IMR-90 (cell line): Measurements from ENCODE around the gene KRT6A. TPM values are rescaled to one million over a fixed set of nuclear protein-coding genes. Genes with fewer than 3 reads are reported as not detected.

Experiments used
- ATAC-seq: fragments of 200-7000 bp; cut with Tn5 transposase; 2 replicates; pipeline ENCODE4 v1.9.1; 2020; ENCODE audit warnings: low read depth, mild to moderate bottlenecking, moderate library complexity
- BruUV-seq: library from RNA; stranded (reverse); fragments of 400-500 nt; replicated peaks from 2 replicates; lab custom pipeline; 2021; lab: Mats Ljungman, UMichigan
- CTCF ChIA-PET: fragments of 300-600 bp; formaldehyde crosslinking; extraction: SDS; loops from one replicate; lab custom pipeline; 2021; ENCODE audit warnings: antibody characterized with exemption; lab: Yijun Ruan, JAX
- POLR2A ChIA-PET: fragments of 300-600 bp; sonication (Branson Sonifier 250); formaldehyde crosslinking; loops from one replicate; lab custom pipeline; 2022; ENCODE audit warnings: antibody characterized with exemption; ENCODE audit not compliant: unreplicated experiment; lab: Charles Lee
- DNase-seq: peaks from one replicate; pipeline ENCODE4 v3.0.0; 2013
- H2AFZ ChIP-seq: replicated peaks from 2 replicates; pipeline ENCODE3; 2013; ENCODE audit warnings: low read length, mild to moderate bottlenecking; ENCODE audit not compliant: poor library complexity
- H2AK5ac ChIP-seq: 2 replicates; pipeline ENCODE4 v1.6.1; 2013; ENCODE audit warnings: low read depth, low read length, inconsistent platforms
- H2AK9ac ChIP-seq: replicated peaks from 2 replicates; pipeline ENCODE3; 2013; ENCODE audit warnings: mild to moderate bottlenecking, low read depth, low read length, moderate library complexity; ENCODE audit not compliant: poor library complexity
- H2BK120ac ChIP-seq: 2 replicates; pipeline ENCODE4 v1.6.1; 2013; ENCODE audit warnings: low read depth, low read length, inconsistent platforms
- H2BK15ac ChIP-seq: 3 replicates; pipeline ENCODE4 v1.6.1; 2013; ENCODE audit warnings: low read depth, low read length, inconsistent platforms
- H2BK20ac ChIP-seq: 2 replicates; pipeline ENCODE4 v1.6.1; 2013; ENCODE audit warnings: low read depth, mild to moderate bottlenecking, inconsistent platforms, low read length, moderate library complexity
- H2BK5ac ChIP-seq: 2 replicates; pipeline ENCODE4 v1.6.1; 2013; ENCODE audit warnings: mild to moderate bottlenecking, low read depth, low read length, inconsistent platforms; ENCODE audit not compliant: poor library complexity, severe bottlenecking
- H3K14ac ChIP-seq: replicated peaks from 2 replicates; pipeline ENCODE4 v1.6.1; 2013; ENCODE audit warnings: low read depth, low read length, inconsistent platforms
- H3K18ac ChIP-seq: 2 replicates; pipeline ENCODE4 v1.6.1; 2013; ENCODE audit warnings: low read depth, low read length, control low read depth
- H3K23ac ChIP-seq: 2 replicates; pipeline ENCODE4 v1.6.1; 2013; ENCODE audit warnings: low read depth, low read length, inconsistent platforms
- H3K27ac ChIP-seq: 2 replicates; pipeline ENCODE4 v1.5.1; 2013; ENCODE audit warnings: mild to moderate bottlenecking, control low read depth, low read length; ENCODE audit not compliant: insufficient read depth
- H3K27me3 ChIP-seq: 2 replicates; pipeline ENCODE4 v1.6.1; 2013; ENCODE audit warnings: low read length; ENCODE audit not compliant: control insufficient read depth, insufficient read depth
- H3K36me3 ChIP-seq: 2 replicates; pipeline ENCODE4 v1.6.1; 2013; ENCODE audit warnings: low read length, mixed read lengths; ENCODE audit not compliant: control insufficient read depth, insufficient read depth
- H3K4ac ChIP-seq: 2 replicates; pipeline ENCODE4 v1.6.1; 2013; ENCODE audit warnings: low read depth, low read length, inconsistent platforms
- H3K4me1 ChIP-seq: 2 replicates; pipeline ENCODE4 v1.6.1; 2013; ENCODE audit warnings: low read length, mixed read lengths; ENCODE audit not compliant: control insufficient read depth, insufficient read depth
- H3K4me2 ChIP-seq: 2 replicates; pipeline ENCODE4 v1.6.1; 2013; ENCODE audit warnings: low read depth, mild to moderate bottlenecking, control low read depth, low read length, moderate library complexity
- H3K4me3 ChIP-seq: 2 replicates; pipeline ENCODE4 v1.5.1; 2013; ENCODE audit warnings: low read depth, mild to moderate bottlenecking, control low read depth, low read length, moderate library complexity; ENCODE audit not compliant: insufficient read depth
- H3K56ac ChIP-seq: 2 replicates; pipeline ENCODE4 v1.6.1; 2013; ENCODE audit warnings: low read length, inconsistent platforms; ENCODE audit not compliant: insufficient read depth; ENCODE audit errors: extremely low read depth
- H3K79me1 ChIP-seq, 2 experiments: 2 replicates each; pipeline ENCODE4 v1.6.1; 2013; ENCODE audit warnings: low read length in 2 of 2, inconsistent platforms in 1 of 2, low read depth in 1 of 2
- H3K9ac ChIP-seq: 2 replicates; pipeline ENCODE4 v1.6.1; 2013; ENCODE audit warnings: low read depth, low read length, control low read depth
- H3K9me1 ChIP-seq: 2 replicates; pipeline ENCODE4 v1.6.1; 2013; ENCODE audit warnings: low read length, inconsistent platforms; ENCODE audit not compliant: insufficient read depth
- H3K9me3 ChIP-seq: 2 replicates; pipeline ENCODE4 v1.6.1; 2013; ENCODE audit warnings: low read length; ENCODE audit not compliant: control insufficient read depth, insufficient read depth
- H4K20me1 ChIP-seq: 2 replicates; pipeline ENCODE4 v1.6.1; 2013; ENCODE audit warnings: low read length, inconsistent platforms; ENCODE audit not compliant: insufficient read depth
- H4K5ac ChIP-seq: 2 replicates; pipeline ENCODE4 v1.6.1; 2013; ENCODE audit warnings: mild to moderate bottlenecking, low read depth, low read length, control low read depth
- H4K8ac ChIP-seq, 2 experiments: 2 replicates each; pipeline ENCODE4 v1.6.1; 2013; ENCODE audit warnings: low read depth in 2 of 2, low read length in 2 of 2, control low read depth in 1 of 2, inconsistent platforms in 1 of 2
- H4K91ac ChIP-seq: 2 replicates; pipeline ENCODE4 v1.6.1; 2013; ENCODE audit warnings: low read depth, low read length, inconsistent platforms; ENCODE audit not compliant: insufficient read depth
- BHLHE40 ChIP-seq: fragments of 150-350 bp; IDR thresholded peaks from 2 replicates; pipeline ENCODE4 v1.6.1; 2016; ENCODE audit warnings: mild to moderate bottlenecking, low read depth, low read length
- CEBPB ChIP-seq: IDR thresholded peaks from 2 replicates; pipeline ENCODE4 v1.6.1; 2012; ENCODE audit warnings: low read depth, low read length, improper control_type of control experiment
- CHD1 ChIP-seq: IDR thresholded peaks from 2 replicates; pipeline ENCODE4 v1.6.1; 2012; ENCODE audit warnings: low read depth, low read length, improper control_type of control experiment
- FOS ChIP-seq: fragments of 150-350 bp; IDR thresholded peaks from 2 replicates; pipeline ENCODE4 v1.6.1; 2016; ENCODE audit warnings: low read depth, low read length
- MAZ ChIP-seq: IDR thresholded peaks from 2 replicates; pipeline ENCODE4 v1.6.1; 2012; ENCODE audit warnings: low read depth, mild to moderate bottlenecking, low read length, improper control_type of control experiment, moderate library complexity, borderline replicate concordance
- MXI1 ChIP-seq: IDR thresholded peaks from 2 replicates; pipeline ENCODE4 v1.6.1; 2012; ENCODE audit warnings: low read depth, mild to moderate bottlenecking, low read length, moderate library complexity, borderline replicate concordance
- NFE2L2 ChIP-seq: fragments of 150-350 bp; IDR thresholded peaks from 2 replicates; pipeline ENCODE4 v1.6.1; 2016; ENCODE audit warnings: low read depth, mild to moderate bottlenecking, low read length
- RAD21 ChIP-seq: IDR thresholded peaks from 2 replicates; pipeline ENCODE4 v1.6.1; 2012; ENCODE audit warnings: low read length, improper control_type of control experiment
- RCOR1 ChIP-seq: IDR thresholded peaks from 2 replicates; pipeline ENCODE4 v1.6.1; 2012; ENCODE audit warnings: mild to moderate bottlenecking, low read length, improper control_type of control experiment; ENCODE audit not compliant: insufficient replicate concordance
- RFX5 ChIP-seq: IDR thresholded peaks from 2 replicates; pipeline ENCODE4 v1.8.0; 2012; ENCODE audit warnings: low read depth, mild to moderate bottlenecking, low read length, moderate library complexity
- SMC3 ChIP-seq: fragments of 150-350 bp; IDR thresholded peaks from 2 replicates; pipeline ENCODE4 v1.6.1; 2016; ENCODE audit warnings: low read depth, mild to moderate bottlenecking, antibody characterized with exemption, low read length, moderate library complexity
- WGBS, 2 experiments: methylation state at CpG; one replicate each; pipeline versions ENCODE4 v1.1.5 to v1.1.7; 2013; ENCODE audit warnings: missing lambda C conversion rate in 2 of 2; ENCODE audit not compliant: insufficient read length in 1 of 2; ENCODE audit errors: extremely low coverage in 2 of 2; 5-methylcytosine and 5-hydroxymethylcytosine counted together
- dilution Hi-C: fragments of 300-500 bp; cut with HindIII; formaldehyde crosslinking; loops from one replicate; pipeline ENCODE4 v1.14.3; 2018; ENCODE audit warnings: low sequenced_read_pairs; ENCODE audit not compliant: unreplicated experiment
- in situ Hi-C: fragments of 300-500 bp; cut with MboI; formaldehyde crosslinking; loops from 3 replicates; pipeline ENCODE4 v1.14.3; 2019; ENCODE audit warnings: low sequenced_read_pairs, inconsistent platforms, mixed read lengths
- intact Hi-C: fragments of 100-400 bp; cut with micrococcal nuclease; formaldehyde crosslinking; loops from 2 replicates; pipeline ENCODE4 v1.10.0; 2022
- polyA plus RNA-seq, 3 experiments: library from polyadenylated mRNA; depleted of rRNA; stranded (reverse); fragments of >200 nt; gene quantifications; 2 replicates each; pipeline ENCODE4 v1.2.3, GENCODE V29; 2012; ENCODE audit warnings: low replicate concordance in 1 of 3
- total RNA-seq: library from RNA; depleted of rRNA; stranded (reverse); fragments of >200 nt; gene quantifications from 2 replicates; pipeline ENCODE4 v1.2.3, GENCODE V29; 2012
- TF ChIP-seq, protein P1 (sequence below): fragments of 150-350 bp; IDR thresholded peaks from 2 replicates; pipeline ENCODE4 v1.6.1; 2016; ENCODE audit warnings: low read depth, mild to moderate bottlenecking, low read length, moderate library complexity, borderline replicate concordance
- TF ChIP-seq, protein P2 (sequence below): conservative IDR thresholded peaks from 2 replicates; pipeline ENCODE4 v1.5.1; 2012; ENCODE audit warnings: mild to moderate bottlenecking, low read depth, low read length, improper control_type of control experiment

KRT6A gene
- total and polyA plus RNA-seq, 2 of the 4 experiments (the other 2 are of a cell fraction) = not detected

DNA sequence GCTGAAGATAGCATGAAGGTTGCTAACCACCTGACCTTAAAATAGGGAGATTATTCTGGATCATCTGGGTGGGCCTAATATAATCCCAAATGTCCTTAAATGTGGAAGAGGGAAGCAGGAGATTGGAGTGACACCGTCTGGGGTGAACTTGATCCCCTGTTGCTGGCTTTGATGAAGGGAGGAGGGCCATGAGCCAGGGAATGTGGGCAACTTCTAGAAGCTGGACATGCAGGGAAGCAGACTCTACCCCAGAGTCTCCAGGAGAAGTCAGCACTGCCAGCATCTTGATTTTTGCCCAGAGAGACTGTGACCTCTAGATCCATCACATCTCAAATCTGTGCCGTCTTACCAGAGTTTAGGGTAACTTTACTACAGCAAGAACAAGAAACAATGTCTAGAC is 36.4 kb upstream of the KRT6A start:
- intact Hi-C loops (no loop called here), dilution Hi-C loops (no loop called here), in situ Hi-C loops (no loop called here)
- no peak overlapping the region for H3K4me2 ChIP-seq
- H3K23ac ChIP-seq = no peak overlapping the region
- H3K36me3 ChIP-seq = no peaks in the 10 kb centered on the region
- TF ChIP-seq FOS (no peak), NFE2L2 (no peak), CHD1 (no peak), RAD21 (no peak), BHLHE40 (no peak), MAZ (no peak), SMC3 (no peak), RCOR1 (no peak), RFX5 (no peak), MXI1 (no peak), CEBPB (no peak)
- TF ChIP-seq, protein P1, sequence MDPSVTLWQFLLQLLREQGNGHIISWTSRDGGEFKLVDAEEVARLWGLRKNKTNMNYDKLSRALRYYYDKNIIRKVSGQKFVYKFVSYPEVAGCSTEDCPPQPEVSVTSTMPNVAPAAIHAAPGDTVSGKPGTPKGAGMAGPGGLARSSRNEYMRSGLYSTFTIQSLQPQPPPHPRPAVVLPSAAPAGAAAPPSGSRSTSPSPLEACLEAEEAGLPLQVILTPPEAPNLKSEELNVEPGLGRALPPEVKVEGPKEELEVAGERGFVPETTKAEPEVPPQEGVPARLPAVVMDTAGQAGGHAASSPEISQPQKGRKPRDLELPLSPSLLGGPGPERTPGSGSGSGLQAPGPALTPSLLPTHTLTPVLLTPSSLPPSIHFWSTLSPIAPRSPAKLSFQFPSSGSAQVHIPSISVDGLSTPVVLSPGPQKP = no peak
- TF ChIP-seq, protein P2, sequence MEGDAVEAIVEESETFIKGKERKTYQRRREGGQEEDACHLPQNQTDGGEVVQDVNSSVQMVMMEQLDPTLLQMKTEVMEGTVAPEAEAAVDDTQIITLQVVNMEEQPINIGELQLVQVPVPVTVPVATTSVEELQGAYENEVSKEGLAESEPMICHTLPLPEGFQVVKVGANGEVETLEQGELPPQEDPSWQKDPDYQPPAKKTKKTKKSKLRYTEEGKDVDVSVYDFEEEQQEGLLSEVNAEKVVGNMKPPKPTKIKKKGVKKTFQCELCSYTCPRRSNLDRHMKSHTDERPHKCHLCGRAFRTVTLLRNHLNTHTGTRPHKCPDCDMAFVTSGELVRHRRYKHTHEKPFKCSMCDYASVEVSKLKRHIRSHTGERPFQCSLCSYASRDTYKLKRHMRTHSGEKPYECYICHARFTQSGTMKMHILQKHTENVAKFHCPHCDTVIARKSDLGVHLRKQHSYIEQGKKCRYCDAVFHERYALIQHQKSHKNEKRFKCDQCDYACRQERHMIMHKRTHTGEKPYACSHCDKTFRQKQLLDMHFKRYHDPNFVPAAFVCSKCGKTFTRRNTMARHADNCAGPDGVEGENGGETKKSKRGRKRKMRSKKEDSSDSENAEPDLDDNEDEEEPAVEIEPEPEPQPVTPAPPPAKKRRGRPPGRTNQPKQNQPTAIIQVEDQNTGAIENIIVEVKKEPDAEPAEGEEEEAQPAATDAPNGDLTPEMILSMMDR = no peak
- no peak overlapping the region for H3K9ac ChIP-seq
- no peak overlapping the region for H3K27ac ChIP-seq
- H2AK5ac ChIP-seq = no peak overlapping the region
- H3K4ac ChIP-seq = no peak overlapping the region
- no peak for ATAC-seq
- H3K4me1 ChIP-seq = no peaks in the 10 kb centered on the region
- no peak overlapping the region for H3K56ac ChIP-seq
- H4K5ac ChIP-seq = no peak overlapping the region
- no TSS peak for BruUV-seq
- H2BK120ac ChIP-seq = no peak overlapping the region
- H4K8ac ChIP-seq = no peak overlapping the region
- H2AK9ac ChIP-seq = no peak overlapping the region
- H3K14ac ChIP-seq = no peak overlapping the region
- no peak overlapping the region for H4K91ac ChIP-seq
- H3K9me1 ChIP-seq = no peaks in the 10 kb centered on the region
- no peak overlapping the region for H2BK15ac ChIP-seq
- WGBS, 2 experiments = no CpG with 5 or more reads among the region's 2 CpGs
- CTCF ChIA-PET = no interaction called here
- no peak overlapping the region for H2AFZ ChIP-seq
- no peak for DNase-seq
- H2BK5ac ChIP-seq = no peak overlapping the region
- no peaks in the 10 kb centered on the region for H3K79me1 ChIP-seq
- H3K9me3 ChIP-seq = no peaks in the 10 kb centered on the region
- peaks cover 25% of the 10 kb centered on the region for H3K27me3 ChIP-seq
- POLR2A ChIA-PET = no interaction called here
- H3K4me3 ChIP-seq = no peak overlapping the region
- no peak overlapping the region for H3K18ac ChIP-seq
- H2BK20ac ChIP-seq = no peak overlapping the region
- no peaks in the 10 kb centered on the region; the same call in 1 of the 2 replicates for H4K20me1 ChIP-seq
